ENCODE measurements around the gene RGL1. TPM values are rescaled to one million over a fixed set of nuclear protein-coding genes. Genes with fewer than 3 reads are reported as not detected.

Gene RGL1
- total RNA-seq, 2 donors from 2014 or later, result 26.3 to 34.0 TPM

DNA sequence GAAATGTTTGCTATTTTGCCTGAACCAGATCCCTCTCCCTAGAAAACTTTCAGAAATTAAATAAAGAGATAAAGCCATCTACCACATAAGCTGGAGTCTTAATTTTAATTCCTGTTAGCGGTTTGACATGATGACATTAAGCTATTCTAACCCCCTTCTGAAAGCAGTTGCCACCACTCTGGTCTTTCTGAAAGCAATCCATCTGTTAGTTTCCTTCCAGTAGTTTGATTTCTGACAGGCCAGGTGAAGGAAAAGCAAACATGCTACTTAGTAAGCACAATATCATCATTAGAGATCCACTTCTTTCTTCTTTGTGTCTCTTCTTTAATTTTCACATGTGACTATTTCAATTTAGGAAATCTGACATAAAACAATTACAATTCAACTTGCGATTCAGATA is 39.9 kb downstream of the RGL1 start:
- intact Hi-C loops (cut with DNase I), result no loop called here

DNA sequence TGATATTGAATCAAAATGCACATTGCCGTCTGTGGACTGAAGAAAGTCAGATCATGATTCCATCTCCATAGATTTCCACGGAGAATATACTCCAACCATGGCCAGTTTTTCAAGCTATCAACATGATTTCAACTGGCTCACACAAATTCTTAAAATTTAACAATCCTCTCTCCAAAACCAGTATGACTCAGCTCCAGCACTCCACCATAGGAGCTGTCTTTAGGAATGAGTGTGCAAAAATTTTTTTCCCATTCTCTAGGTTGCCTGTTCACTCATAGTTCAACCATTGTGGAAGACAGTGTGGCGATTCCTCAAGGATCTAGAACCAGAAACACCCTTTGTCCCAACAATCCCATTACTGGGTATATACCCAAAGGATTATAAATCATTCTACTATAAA is 40.8 kb downstream of the RGL1 start:
- intact Hi-C loops (cut with DNase I), result no loop called here
- DNase-seq (ENCODE audit: low spot score), result no peak

More for the DNA sequence above, 39.9 kb downstream of the RGL1 start:
- no peak for DNase-seq (ENCODE audit: low spot score)

- no peak for DNase-seq (ENCODE audit: low spot score)
- intact Hi-C loops (cut with DNase I), result no loop called here
Observed at GRCh38 chr1:183847641-183848040, 42.7 kb downstream of the RGL1 start.

- no peak for DNase-seq (ENCODE audit: low spot score)
- intact Hi-C loops (cut with DNase I), result no loop called here
Observed at GRCh38 chr1:183850852-183851251, 45.9 kb downstream of the RGL1 start.

DNA sequence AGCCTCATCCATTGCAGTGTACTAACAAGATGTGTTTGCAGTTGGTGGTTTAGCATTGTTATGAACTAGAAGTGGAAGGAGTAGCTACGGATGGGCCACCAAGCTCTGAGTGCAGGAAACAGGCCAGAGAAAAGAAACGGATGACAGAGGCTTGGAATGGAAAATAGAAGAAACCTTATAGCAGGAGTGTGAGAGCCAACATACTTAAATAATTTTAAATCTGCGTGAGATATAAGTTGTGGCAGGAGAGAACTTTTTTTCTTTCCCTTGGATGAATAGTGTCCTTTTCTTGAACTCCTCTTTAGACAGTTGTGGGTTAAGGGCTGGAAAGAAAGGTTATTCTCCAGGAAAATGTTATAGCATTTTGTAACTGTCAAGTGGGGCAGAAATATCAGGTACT is 54.2 kb downstream of the RGL1 start:
- intact Hi-C loops (cut with DNase I), result no loop called here
- no peak for DNase-seq (ENCODE audit: low spot score)

DNA sequence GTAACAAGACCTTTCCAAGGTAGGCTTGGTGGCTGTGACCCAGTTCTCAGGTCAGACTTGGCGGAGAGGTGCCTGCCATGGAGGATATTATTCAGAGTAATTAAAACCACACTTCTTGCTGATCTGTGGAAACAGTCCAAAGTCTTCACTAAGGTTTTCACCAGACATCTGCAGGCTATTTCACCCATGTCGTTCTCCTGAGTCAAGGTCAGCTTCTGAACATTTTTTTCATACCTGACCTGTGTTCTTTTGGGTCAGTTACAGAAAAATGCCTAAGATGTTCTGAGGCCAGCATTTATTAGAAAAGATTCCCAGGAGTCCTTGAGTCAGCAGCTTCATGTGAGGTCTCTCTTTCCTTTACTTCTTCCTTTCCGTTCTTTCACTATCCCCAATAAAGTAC is 54.9 kb downstream of the RGL1 start:
- DNase-seq (ENCODE audit: low spot score), result no peak
- intact Hi-C loops (cut with DNase I), result no loop called here

DNA sequence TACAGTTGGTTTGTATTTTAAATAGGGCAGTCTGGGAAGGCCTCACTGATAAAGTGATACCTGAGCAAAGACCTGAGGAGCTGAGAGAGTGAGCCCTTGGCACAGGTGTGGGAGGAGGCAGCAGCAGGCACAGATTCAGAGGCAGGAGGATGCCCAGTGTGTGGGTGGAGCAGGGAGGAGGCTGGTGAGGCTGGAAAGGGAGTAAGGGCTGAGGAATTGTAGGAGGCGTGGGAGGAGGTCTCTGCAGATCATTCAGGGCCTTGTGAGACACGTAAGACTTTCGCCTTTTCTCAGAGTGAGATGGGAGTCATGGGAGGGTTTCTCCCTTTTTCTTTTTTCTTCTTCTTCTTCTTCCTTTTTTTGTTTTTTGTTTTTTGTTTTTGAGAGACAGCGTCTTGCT is 58.0 kb downstream of the RGL1 start:
- intact Hi-C loops (cut with DNase I), result no loop called here
- DNase-seq (ENCODE audit: low spot score), result no peak

DNA sequence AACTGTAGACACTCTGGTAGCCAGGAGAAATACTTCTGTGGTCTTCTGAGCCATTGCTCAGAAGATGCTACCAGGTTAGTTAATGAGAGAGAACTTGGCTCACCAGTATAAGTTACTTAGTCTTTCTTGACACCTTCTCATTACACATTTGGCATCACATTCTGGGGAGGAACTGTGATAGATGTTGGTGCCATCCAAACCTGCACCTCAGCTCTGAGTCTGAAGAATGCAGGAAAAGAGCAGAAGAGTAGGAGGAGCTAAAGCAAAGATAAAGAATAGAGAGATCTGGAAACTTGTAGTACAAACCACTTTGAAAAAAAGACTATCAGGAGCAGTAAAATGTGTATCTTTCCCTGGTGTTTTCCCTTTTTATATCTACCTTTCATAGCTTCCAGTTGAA is 58.9 kb downstream of the RGL1 start:
- DNase-seq (ENCODE audit: low spot score), result no peak
- intact Hi-C loops (cut with DNase I), result no loop called here

DNA sequence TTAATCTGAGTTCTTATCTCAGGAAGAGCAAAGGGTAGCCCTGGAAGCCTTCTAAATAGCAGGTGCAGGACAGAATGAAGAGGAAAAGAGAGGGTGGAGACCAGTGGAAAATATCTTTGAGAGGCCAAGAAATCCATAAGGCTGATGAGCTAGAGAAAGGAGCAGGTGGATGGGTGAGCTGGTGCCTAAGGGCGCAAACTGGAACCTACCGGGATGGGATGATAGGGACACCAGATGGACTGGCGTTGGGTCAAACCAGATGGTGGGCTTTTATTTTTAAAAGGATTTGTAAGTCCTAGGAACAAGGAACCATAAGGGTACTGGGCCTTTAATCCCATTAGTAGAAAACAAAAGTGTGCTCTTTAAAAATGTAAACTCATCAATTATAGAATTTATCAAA is 59.7 kb downstream of the RGL1 start:
- intact Hi-C loops (cut with DNase I), result no loop called here

DNA sequence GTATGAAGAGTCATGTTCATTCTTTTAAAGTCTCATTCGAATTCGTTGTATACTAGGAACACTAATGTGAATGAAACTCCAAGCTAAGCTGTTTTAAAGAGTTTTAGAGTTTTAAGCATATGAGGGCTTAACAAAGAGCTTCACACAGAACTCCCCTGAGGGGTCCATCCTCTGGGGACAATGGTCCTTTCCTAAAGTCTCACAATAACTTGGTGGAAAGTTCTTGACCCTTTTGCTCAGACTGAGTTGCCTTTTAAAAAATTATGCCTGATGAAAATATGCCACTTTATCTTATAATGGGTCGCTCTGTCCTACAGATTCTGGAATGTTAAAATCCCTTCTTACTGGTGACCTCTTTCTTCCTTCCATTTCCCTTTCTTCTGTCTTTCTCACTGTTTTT is 64.3 kb downstream of the RGL1 start:
- intact Hi-C loops (cut with DNase I), result no loop called here
- DNase-seq (ENCODE audit: low spot score), result no peak

More for the DNA sequence above, 59.7 kb downstream of the RGL1 start:
- no peak for DNase-seq (ENCODE audit: low spot score)

GRCh38 chr1:183869664-183870063 is 64.7 kb downstream of the RGL1 start:
- intact Hi-C loops (cut with DNase I), result loop anchor here in 1 of 2 donors (10.0 kb wide), 1 partner anchor 45 kb away; no protein-coding TSS in a partner anchor
- DNase-seq (ENCODE audit: low spot score), result no peak

GRCh38 chr1:183870351-183871077 is 65.6 kb downstream of the RGL1 start:
- intact Hi-C loops (cut with DNase I), result loop anchor here in 1 of 2 donors (10.0 kb wide), 1 partner anchor 46 kb away; no protein-coding TSS in a partner anchor
- peak; percentile 91 for DNase-seq (ENCODE audit: low spot score)

GRCh38 chr1:183871142-183871541 is 66.2 kb downstream of the RGL1 start:
- intact Hi-C loops (cut with DNase I), result loop anchor here in 1 of 2 donors (10.0 kb wide), 1 partner anchor 46 kb away; no protein-coding TSS in a partner anchor
- no peak for DNase-seq (ENCODE audit: low spot score)

- intact Hi-C loops (cut with DNase I), result loop anchor here in 1 of 2 donors (10.0 kb wide), 1 partner anchor 47 kb away; no protein-coding TSS in a partner anchor
- DNase-seq (ENCODE audit: low spot score), result no peak
Observed at GRCh38 chr1:183871601-183872000, 66.7 kb downstream of the RGL1 start.

DNA sequence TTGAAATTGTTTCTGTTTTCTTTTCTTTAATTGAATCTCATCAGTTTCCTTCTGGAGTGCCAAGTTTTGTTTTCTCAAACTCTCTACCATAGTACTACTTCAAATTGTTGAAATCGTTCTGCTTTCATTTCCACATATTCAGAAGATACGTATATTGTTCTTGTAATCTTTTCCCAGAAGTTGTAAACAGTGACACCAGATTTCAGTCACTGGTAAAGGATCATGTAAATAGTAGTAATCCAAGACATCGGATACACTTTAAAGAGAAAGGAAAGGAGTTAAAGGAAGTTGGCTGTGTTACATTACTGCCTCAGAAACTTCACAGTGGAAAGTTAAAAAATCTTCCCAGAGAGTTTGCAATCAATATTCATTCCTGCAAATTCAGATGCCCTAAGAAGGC is 67.5 kb downstream of the RGL1 start:
- intact Hi-C loops (cut with DNase I), result loop anchor here in 1 of 2 donors (10.0 kb wide), 1 partner anchor 48 kb away; no protein-coding TSS in a partner anchor
- no peak for DNase-seq (ENCODE audit: low spot score)

DNA sequence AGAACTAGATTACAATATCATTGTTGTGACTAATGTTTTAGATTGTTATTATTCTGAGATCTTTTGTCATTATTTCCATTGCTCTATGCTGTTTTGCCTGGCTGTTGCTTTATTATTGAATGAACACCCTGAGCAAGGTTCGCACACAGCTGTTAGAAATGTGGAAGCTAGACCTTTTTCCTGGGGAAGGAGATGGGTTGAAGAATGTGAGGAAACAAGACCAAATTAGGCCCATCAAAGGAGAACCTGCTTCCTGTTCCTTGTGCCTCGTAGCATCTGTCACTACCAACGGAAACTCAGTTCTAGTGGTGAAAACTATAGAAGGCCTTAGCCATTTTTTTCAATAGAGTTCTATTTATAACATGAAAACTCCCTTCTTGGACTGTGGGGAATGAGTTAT is 68.7 kb downstream of the RGL1 start:
- DNase-seq (ENCODE audit: low spot score), result no peak
- intact Hi-C loops (cut with DNase I), result loop anchor here in 1 of 2 donors (10.0 kb wide), 1 partner anchor 49 kb away; no protein-coding TSS in a partner anchor

DNA sequence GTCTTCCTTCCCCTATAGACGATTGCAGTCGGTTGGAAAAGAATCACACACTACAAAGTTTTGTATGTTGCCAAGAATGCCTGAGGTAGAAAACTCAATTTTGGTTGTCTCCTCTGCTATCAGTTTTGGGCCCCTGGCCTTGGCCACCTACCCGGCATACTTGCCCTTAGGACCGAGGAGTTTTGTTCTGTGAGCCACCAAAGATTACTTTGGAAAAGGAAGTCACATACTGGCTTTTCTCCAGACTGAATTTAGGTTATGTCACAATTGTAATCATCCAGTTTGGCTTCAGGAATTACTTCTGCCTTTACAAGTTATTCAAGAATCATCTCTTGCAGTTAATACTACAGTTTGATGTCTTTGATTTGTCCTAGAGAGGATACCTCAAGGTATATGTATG is 71.4 kb downstream of the RGL1 start:
- intact Hi-C loops (cut with DNase I), result loop anchor here in 1 of 2 donors (10.0 kb wide), 1 partner anchor 52 kb away; no protein-coding TSS in a partner anchor
- DNase-seq (ENCODE audit: low spot score), result no peak

DNA sequence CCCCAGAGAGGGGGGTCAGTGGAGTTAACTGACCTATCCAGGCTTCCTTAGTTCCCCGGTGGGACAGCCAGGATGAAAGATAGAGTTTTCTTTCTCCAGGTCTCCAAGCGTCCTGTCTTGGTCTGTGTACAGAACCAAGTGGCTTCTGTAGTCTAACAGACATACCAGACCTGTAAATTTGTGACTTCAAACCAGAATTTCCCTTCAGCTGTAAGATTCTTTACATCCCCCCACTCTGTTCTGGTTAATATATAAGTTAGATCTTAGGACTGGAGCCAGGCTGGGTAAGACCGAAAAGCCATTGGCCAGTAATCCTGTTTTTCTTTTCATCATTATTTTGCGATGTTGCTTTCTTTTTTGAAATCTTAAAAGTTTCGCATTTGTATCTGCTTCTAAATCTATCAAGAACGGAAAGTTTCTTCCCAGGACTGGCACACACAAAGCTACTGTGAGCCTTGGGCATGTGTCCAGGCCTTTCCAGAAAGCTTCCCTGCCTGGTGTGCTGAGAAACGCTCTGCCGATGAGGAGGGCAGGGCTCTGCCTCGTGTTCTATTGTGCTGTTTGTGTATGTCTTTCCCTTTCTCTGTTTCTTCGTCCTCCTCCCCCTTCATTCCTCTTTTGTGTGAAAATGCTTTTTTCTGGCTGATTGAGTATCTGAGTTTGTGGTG is 72.3 kb downstream of the RGL1 start:
- intact Hi-C loops (cut with DNase I), result loop anchor here in 1 of 2 donors (10.0 kb wide), 1 partner anchor 52 kb away; no protein-coding TSS in a partner anchor
- DNase-seq (ENCODE audit: low spot score), result peak; percentile 80

GRCh38 chr1:183879494-183879893 is 74.6 kb downstream of the RGL1 start:
- no peak for DNase-seq (ENCODE audit: low spot score)
- intact Hi-C loops (cut with DNase I), result loop anchor here in 1 of 2 donors (10.0 kb wide), 1 partner anchor 55 kb away; no protein-coding TSS in a partner anchor

GRCh38 chr1:183879966-183880365 is 75.0 kb downstream of the RGL1 start:
- intact Hi-C loops (cut with DNase I), result loop anchor here in 1 of 2 donors (10.0 kb wide), 1 partner anchor 55 kb away; no protein-coding TSS in a partner anchor
- no peak for DNase-seq (ENCODE audit: low spot score)
